HG02973 (cell line): ENCODE measurements around the gene NDFIP2.

Experiments used
- ATAC-seq: cut with Tn5 transposase; IDR thresholded peaks from one replicate; pipeline ENCODE4 v1.9.1; 2021; ENCODE audit warnings: moderate library complexity; ENCODE audit not compliant: unreplicated experiment

The NDFIP2 gene

GRCh38 chr13:79492918-79493594 lies 12.1 kb downstream of the NDFIP2 start:
- no peak for ATAC-seq

GRCh38 chr13:79496188-79496587 lies 15.2 kb downstream of the NDFIP2 start:
- peak; percentile 71 for ATAC-seq

- ATAC-seq: no peak
These were observed 16.1 kb downstream of the NDFIP2 start for GRCh38 chr13:79497064-79497463.

GRCh38 chr13:79497852-79498251 lies 16.9 kb downstream of the NDFIP2 start:
- ATAC-seq: no peak

- ATAC-seq: no peak
These were observed 19.9 kb downstream of the NDFIP2 start for GRCh38 chr13:79500829-79501228.

GRCh38 chr13:79501538-79502232 lies 20.7 kb downstream of the NDFIP2 start:
- no peak for ATAC-seq

GRCh38 chr13:79502859-79503468 lies 22.0 kb downstream of the NDFIP2 start:
- ATAC-seq: no peak

GRCh38 chr13:79503473-79504017 lies 22.6 kb downstream of the NDFIP2 start:
- ATAC-seq: no peak

GRCh38 chr13:79508224-79508961 lies 27.4 kb downstream of the NDFIP2 start:
- no peak for ATAC-seq

GRCh38 chr13:79511611-79512010 lies 30.7 kb downstream of the NDFIP2 start:
- ATAC-seq: no peak

- ATAC-seq: no peak
These were observed 32.0 kb downstream of the NDFIP2 start for GRCh38 chr13:79512950-79513349.

GRCh38 chr13:79516595-79516994 lies 35.6 kb downstream of the NDFIP2 start:
- ATAC-seq: no peak

GRCh38 chr13:79519255-79519654 lies 38.3 kb downstream of the NDFIP2 start:
- no peak for ATAC-seq

GRCh38 chr13:79522583-79522982 lies 41.6 kb downstream of the NDFIP2 start:
- peak; percentile 98 for ATAC-seq

- ATAC-seq: no peak
These were observed 44.3 kb downstream of the NDFIP2 start for GRCh38 chr13:79525064-79525857.

GRCh38 chr13:79527698-79528097 lies 46.7 kb downstream of the NDFIP2 start:
- no peak for ATAC-seq

GRCh38 chr13:79528356-79528755 lies 47.4 kb downstream of the NDFIP2 start:
- ATAC-seq: no peak

- no peak for ATAC-seq
These were observed 47.8 kb downstream of the NDFIP2 start for GRCh38 chr13:79528759-79529191.

GRCh38 chr13:79529817-79530216 lies 48.9 kb downstream of the NDFIP2 start:
- ATAC-seq: no peak

GRCh38 chr13:79530270-79530669 lies 49.3 kb downstream of the NDFIP2 start:
- no peak for ATAC-seq
